GM10248 (cell line): ENCODE measurements around the gene COX14.

ENCODE experiments used
- CTCF ChIA-PET: fragments of 300-600 bp; sonication (Branson Sonifier 250); formaldehyde crosslinking; extraction: SDS; loops from one replicate; lab custom pipeline; 2021; ENCODE audit warnings: antibody characterized with exemption; lab: Yijun Ruan, JAX
- POLR2A ChIA-PET: fragments of 350-650 bp; sonication (Branson Sonifier 250); formaldehyde crosslinking; extraction: SDS; loops from one replicate; lab custom pipeline; 2020; ENCODE audit warnings: antibody characterized with exemption; lab: Yijun Ruan, JAX
- DNase-seq: peaks from one replicate; pipeline ENCODE4 v3.0.0; 2012; ENCODE audit errors: extremely low spot score
- CTCF ChIP-seq: IDR thresholded peaks from 2 replicates; pipeline ENCODE4 v1.5.1; 2012; ENCODE audit warnings: mild to moderate bottlenecking, low read depth; ENCODE audit errors: extremely low read depth, missing control alignments, control extremely low read depth

Gene COX14

GRCh38 chr12:50164963-50165362 is 52.9 kb downstream of the COX14 start:
- TF ChIP-seq CTCF = no peak
- CTCF ChIA-PET = interaction anchor here (1.6 to 3.9 kb wide), 4 partner anchors 11 to 126 kb away, joined by 3 to 37 read pairs (median 14); partner anchors contain the start of gene COX14
- no peak for DNase-seq
- POLR2A ChIA-PET = no interaction called here

GRCh38 chr12:50166799-50167048 is 54.7 kb downstream of the COX14 start:
- no peak for DNase-seq
- ChIA-PET CTCF (interaction anchor here (0.8 to 3.9 kb wide), 15 partner anchors 9 to 199 kb away, joined by 3 to 37 read pairs (median 5); partner anchors contain the start of genes COX14 and SMARCD1), POLR2A (interaction anchor here (0.5 to 1.8 kb wide), 4 partner anchors 55 to 932 kb away, joined by 3 to 6 read pairs (median 4); partner anchors contain the start of genes COX14 and CSRNP2)
- no peak for TF ChIP-seq CTCF

- no peak for TF ChIP-seq CTCF
- ChIA-PET CTCF (interaction anchor here (0.6 to 3.9 kb wide), 21 partner anchors 9 to 201 kb away, joined by 3 to 37 read pairs (median 4); partner anchors contain the start of genes COX14, GPD1 and SMARCD1), POLR2A (interaction anchor here (0.7 to 1.8 kb wide), 3 partner anchors 56 to 86 kb away, joined by 3 to 6 read pairs (median 3); partner anchors contain the start of genes COX14 and SMARCD1)
- peak; percentile 100 for DNase-seq
Measured at GRCh38 chr12:50167049-50167828, 55.2 kb downstream of the COX14 start, which contains the start of gene CERS5. Gene CERS5, minus strand, starts transcription at chr12:50167369. Its CDS starts 72 bp downstream, at chr12:50167297.
